ENCODE measurements around the gene TNRC6C.

The TNRC6C gene

GRCh38 chr17:78001182-78001581 is 42.7 kb downstream of the TNRC6C start:
- Histone ChIP-seq H3K4me1 (ENCODE audit: insufficient read depth, low read length) (peaks cover 21% of the 10 kb centered on the region), H3K9ac (ENCODE audit: low read depth, low read length) (no peak overlapping the region), H3K4me3 (ENCODE audit: low read length) (no peak overlapping the region), H3K36me3 (ENCODE audit: insufficient read depth, low read length) (peaks cover 22% of the 10 kb centered on the region), H3K27ac (ENCODE audit: low read depth, low read length) (no peak overlapping the region), H3K9me3 (ENCODE audit: insufficient read depth, low read depth, low read length) (no peaks in the 10 kb centered on the region), H3K27me3 (ENCODE audit: insufficient read depth, low read length) (no peaks in the 10 kb centered on the region)
- 86% methylated on average over 3 of the region's 3 CpGs for WGBS

DNA sequence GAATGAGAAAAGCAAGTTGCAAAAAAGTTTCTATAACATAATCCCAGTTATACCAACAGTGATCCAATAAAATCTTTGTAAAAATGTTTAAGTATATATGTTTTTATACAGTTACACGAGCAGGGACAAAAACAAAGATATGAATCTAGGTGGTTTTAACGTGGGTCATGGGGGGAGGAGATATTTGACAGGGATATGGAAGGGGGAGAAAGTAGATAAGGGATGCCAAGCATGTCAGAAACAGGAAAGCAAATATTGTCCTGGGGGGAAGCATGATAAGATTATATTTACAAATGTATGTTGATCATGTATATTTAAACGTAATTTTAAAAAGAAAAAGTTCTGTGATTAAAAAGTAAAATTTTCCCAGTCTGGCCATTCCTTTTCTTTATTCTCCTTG is 43.1 kb downstream of the TNRC6C start:
- H3K36me3 ChIP-seq (ENCODE audit: insufficient read depth, low read length) = peaks cover 23% of the 10 kb centered on the region
- peaks cover 21% of the 10 kb centered on the region for H3K4me1 ChIP-seq (ENCODE audit: insufficient read depth, low read length)
- no peak overlapping the region for H3K9ac ChIP-seq (ENCODE audit: low read depth, low read length)
- no peak overlapping the region for H3K27ac ChIP-seq (ENCODE audit: low read depth, low read length)
- H3K9me3 ChIP-seq (ENCODE audit: insufficient read depth, low read depth, low read length) = no peaks in the 10 kb centered on the region
- 87% methylated on average over 2 of the region's 3 CpGs for WGBS
- no peak overlapping the region for H3K4me3 ChIP-seq (ENCODE audit: low read length)
- H3K27me3 ChIP-seq (ENCODE audit: insufficient read depth, low read length) = no peaks in the 10 kb centered on the region

DNA sequence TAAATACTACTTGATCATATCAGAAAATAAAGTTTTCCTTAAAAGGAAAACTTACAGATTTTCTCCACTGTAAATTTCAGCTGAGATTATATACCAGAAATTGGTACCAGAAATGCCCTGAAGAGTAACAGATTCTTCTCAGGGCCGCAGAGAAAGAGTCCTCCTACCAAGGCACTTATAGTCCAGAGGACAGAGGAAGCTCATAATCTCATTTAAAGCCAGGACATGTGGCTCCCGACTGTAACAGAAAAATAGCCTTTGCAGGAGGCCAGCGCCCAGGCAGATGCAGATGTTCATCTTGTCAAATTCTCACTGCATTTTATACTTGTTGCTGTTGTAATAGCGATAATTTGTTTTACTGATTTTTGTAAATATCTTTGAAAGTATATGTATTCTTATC is 43.7 kb downstream of the TNRC6C start:
- H3K27ac ChIP-seq (ENCODE audit: low read depth, low read length) = no peak overlapping the region
- 97% methylated on average over 3 of the region's 4 CpGs for WGBS
- H3K4me1 ChIP-seq (ENCODE audit: insufficient read depth, low read length) = peaks cover 21% of the 10 kb centered on the region
- H3K27me3 ChIP-seq (ENCODE audit: insufficient read depth, low read length) = no peaks in the 10 kb centered on the region
- peaks cover 23% of the 10 kb centered on the region for H3K36me3 ChIP-seq (ENCODE audit: insufficient read depth, low read length)
- H3K4me3 ChIP-seq (ENCODE audit: low read length) = no peak overlapping the region
- no peak overlapping the region for H3K9ac ChIP-seq (ENCODE audit: low read depth, low read length)
- H3K9me3 ChIP-seq (ENCODE audit: insufficient read depth, low read depth, low read length) = no peaks in the 10 kb centered on the region

- H3K9me3 ChIP-seq (ENCODE audit: insufficient read depth, low read depth, low read length) = no peaks in the 10 kb centered on the region
- no peaks in the 10 kb centered on the region for H3K27me3 ChIP-seq (ENCODE audit: insufficient read depth, low read length)
- H3K9ac ChIP-seq (ENCODE audit: low read depth, low read length) = no peak overlapping the region
- peaks cover 40% of the 10 kb centered on the region for H3K36me3 ChIP-seq (ENCODE audit: insufficient read depth, low read length)
- H3K4me1 ChIP-seq (ENCODE audit: insufficient read depth, low read length) = peaks cover 17% of the 10 kb centered on the region
- no peak overlapping the region for H3K27ac ChIP-seq (ENCODE audit: low read depth, low read length)
- 91% methylated on average over 2 of the region's 3 CpGs for WGBS
- no peak overlapping the region for H3K4me3 ChIP-seq (ENCODE audit: low read length)
Observed at GRCh38 chr17:78005452-78006171, 47.1 kb downstream of the TNRC6C start.

DNA sequence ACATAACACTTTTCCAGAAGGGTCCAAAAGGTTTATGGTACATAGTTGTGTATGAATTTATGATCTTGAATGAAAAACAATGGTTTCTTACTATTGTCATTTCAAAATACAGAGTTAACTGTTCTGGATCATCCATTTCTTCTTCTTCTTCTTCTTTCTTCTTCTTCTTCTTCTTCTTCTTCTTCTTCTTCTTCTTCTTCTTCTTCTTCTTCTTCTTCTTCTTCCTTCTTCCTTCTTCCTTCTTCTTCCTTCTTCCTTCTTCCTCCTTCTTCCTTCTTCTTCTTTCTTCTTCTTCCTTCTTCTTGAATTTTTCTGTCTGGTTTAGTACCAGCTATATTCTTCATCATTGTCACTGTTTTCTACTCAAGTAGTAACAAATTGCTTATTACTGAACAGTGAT is 47.8 kb downstream of the TNRC6C start:
- peaks cover 9% of the 10 kb centered on the region for H3K4me1 ChIP-seq (ENCODE audit: insufficient read depth, low read length)
- peaks cover 46% of the 10 kb centered on the region for H3K36me3 ChIP-seq (ENCODE audit: insufficient read depth, low read length)
- no peaks in the 10 kb centered on the region for H3K27me3 ChIP-seq (ENCODE audit: insufficient read depth, low read length)
- H3K27ac ChIP-seq (ENCODE audit: low read depth, low read length) = no peak overlapping the region
- no peaks in the 10 kb centered on the region for H3K9me3 ChIP-seq (ENCODE audit: insufficient read depth, low read depth, low read length)
- H3K9ac ChIP-seq (ENCODE audit: low read depth, low read length) = no peak overlapping the region
- no peak overlapping the region for H3K4me3 ChIP-seq (ENCODE audit: low read length)

DNA sequence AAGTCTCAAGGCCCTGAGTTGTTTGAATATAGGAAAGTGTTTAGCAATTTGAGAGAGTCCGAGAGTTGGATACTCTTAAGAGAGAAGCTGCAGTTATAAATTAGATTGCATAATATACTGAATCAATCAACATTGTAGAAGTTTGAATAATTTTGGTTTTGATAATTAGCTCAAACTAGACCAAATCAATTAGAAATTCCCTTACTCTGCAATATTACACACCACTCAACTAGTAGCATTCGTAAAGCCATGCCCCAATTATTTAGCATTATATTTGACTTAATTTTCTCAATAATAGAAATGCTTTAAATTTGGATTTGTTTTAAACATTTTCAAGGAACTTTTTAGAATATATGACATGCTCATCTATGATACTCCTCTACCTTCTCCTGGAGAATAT is 49.1 kb downstream of the TNRC6C start:
- no peaks in the 10 kb centered on the region for H3K9me3 ChIP-seq (ENCODE audit: insufficient read depth, low read depth, low read length)
- no peak overlapping the region for H3K9ac ChIP-seq (ENCODE audit: low read depth, low read length)
- H3K4me1 ChIP-seq (ENCODE audit: insufficient read depth, low read length) = peaks cover 8% of the 10 kb centered on the region
- no peaks in the 10 kb centered on the region for H3K27me3 ChIP-seq (ENCODE audit: insufficient read depth, low read length)
- no peak overlapping the region for H3K27ac ChIP-seq (ENCODE audit: low read depth, low read length)
- no peak overlapping the region for H3K4me3 ChIP-seq (ENCODE audit: low read length)
- H3K36me3 ChIP-seq (ENCODE audit: insufficient read depth, low read length) = peaks cover 55% of the 10 kb centered on the region
- no CpG with 5 or more reads among the region's 2 CpGs for WGBS

DNA sequence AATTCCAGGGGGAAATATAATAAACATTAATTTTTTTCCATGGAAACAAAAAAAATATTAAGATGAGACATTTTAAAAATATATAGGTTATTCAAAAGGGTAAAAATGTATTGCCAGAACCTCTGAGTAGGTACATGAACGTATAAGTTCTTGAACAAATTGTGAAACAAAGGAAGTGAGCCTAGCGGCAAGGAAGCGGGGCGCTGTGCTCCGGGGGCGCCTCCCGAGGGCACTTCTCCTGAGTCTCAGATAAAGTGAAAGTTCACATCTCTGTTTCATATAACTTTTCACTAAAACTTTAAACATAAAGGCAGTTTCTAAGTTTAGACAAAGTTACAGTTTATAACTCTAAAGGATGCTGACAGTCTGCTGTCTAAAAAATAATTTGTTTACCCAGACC is 52.3 kb downstream of the TNRC6C start:
- Histone ChIP-seq H3K36me3 (ENCODE audit: insufficient read depth, low read length) (peaks cover 40% of the 10 kb centered on the region), H3K4me3 (ENCODE audit: low read length) (no peak overlapping the region), H3K9me3 (ENCODE audit: insufficient read depth, low read depth, low read length) (no peaks in the 10 kb centered on the region), H3K4me1 (ENCODE audit: insufficient read depth, low read length) (no peaks in the 10 kb centered on the region; the same call in 1 of the 2 replicates), H3K9ac (ENCODE audit: low read depth, low read length) (no peak overlapping the region), H3K27me3 (ENCODE audit: insufficient read depth, low read length) (no peaks in the 10 kb centered on the region), H3K27ac (ENCODE audit: low read depth, low read length) (no peak overlapping the region)
- 95% methylated on average over 7 of the region's 7 CpGs for WGBS

DNA sequence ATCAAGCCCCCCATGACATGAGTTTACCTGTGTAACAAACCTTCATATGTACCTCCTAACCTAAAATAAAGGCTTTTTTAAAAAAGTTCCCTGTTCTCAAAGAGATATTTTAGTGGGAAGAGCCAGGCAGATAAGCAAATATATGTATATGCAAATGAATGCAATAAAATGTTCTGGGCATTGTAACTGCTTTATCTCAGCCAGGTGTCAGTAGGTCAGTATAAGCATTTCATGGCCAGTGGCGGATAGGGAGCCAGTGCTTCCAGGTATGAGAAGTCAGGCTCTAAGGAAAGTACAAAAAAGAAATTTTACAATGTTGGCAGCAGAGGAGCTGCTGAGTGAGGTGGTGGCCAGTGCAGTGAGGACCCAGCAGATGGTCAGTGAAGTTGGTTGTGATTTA is 53.9 kb downstream of the TNRC6C start:
- WGBS = 91% methylated on average over 1 of the region's 1 CpG
- no peak overlapping the region for H3K4me3 ChIP-seq (ENCODE audit: low read length)
- no peak overlapping the region for H3K9ac ChIP-seq (ENCODE audit: low read depth, low read length)
- no peaks in the 10 kb centered on the region for H3K9me3 ChIP-seq (ENCODE audit: insufficient read depth, low read depth, low read length)
- no peaks in the 10 kb centered on the region; the same call in 1 of the 2 replicates for H3K4me1 ChIP-seq (ENCODE audit: insufficient read depth, low read length)
- H3K36me3 ChIP-seq (ENCODE audit: insufficient read depth, low read length) = peaks cover 36% of the 10 kb centered on the region
- H3K27ac ChIP-seq (ENCODE audit: low read depth, low read length) = no peak overlapping the region
- H3K27me3 ChIP-seq (ENCODE audit: insufficient read depth, low read length) = no peaks in the 10 kb centered on the region

DNA sequence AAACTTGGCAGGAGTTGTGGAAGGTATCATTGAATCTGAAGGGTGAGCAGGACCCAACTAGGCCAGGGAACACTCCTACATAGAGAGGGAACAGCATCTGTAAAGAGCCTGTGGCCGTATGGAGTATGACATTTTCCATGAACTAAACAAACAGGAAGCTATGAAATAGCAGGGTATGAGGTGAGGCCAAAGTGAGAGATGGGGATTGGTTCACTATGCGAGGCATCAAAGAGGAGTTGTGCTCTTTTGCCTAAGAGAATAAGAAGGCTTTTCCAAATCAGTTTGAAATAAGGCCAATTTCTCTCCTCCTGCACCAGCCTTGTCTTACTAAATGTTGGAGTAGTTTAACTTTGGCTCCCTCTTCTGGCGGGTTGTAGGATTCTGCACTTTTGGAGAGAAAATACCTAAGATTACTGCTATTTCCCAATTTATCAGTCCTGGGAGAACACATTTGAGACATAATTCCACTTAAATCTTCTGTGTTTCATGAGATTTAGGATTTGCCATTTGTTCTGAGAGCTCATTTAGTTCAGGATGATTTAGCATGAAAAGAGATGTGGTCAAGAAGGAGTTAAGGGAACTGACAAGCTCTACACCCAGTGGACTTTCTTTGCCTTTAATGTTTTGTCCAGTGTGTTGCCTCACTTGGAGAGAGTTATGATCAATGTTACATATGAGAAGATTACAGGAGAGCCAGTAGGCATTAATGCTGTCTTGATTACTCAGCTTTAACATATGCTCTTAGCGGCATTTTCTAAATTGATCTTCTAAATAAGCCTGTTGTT is 55.4 kb downstream of the TNRC6C start:
- peaks cover 29% of the 10 kb centered on the region for H3K36me3 ChIP-seq (ENCODE audit: insufficient read depth, low read length)
- H3K9me3 ChIP-seq (ENCODE audit: insufficient read depth, low read depth, low read length) = no peaks in the 10 kb centered on the region
- no peaks in the 10 kb centered on the region for H3K27me3 ChIP-seq (ENCODE audit: insufficient read depth, low read length)
- H3K9ac ChIP-seq (ENCODE audit: low read depth, low read length) = no peak overlapping the region
- H3K4me3 ChIP-seq (ENCODE audit: low read length) = no peak overlapping the region
- no peaks in the 10 kb centered on the region; the same call in 1 of the 2 replicates for H3K4me1 ChIP-seq (ENCODE audit: insufficient read depth, low read length)
- H3K27ac ChIP-seq (ENCODE audit: low read depth, low read length) = no peak overlapping the region
- 72% methylated on average over 3 of the region's 4 CpGs for WGBS

DNA sequence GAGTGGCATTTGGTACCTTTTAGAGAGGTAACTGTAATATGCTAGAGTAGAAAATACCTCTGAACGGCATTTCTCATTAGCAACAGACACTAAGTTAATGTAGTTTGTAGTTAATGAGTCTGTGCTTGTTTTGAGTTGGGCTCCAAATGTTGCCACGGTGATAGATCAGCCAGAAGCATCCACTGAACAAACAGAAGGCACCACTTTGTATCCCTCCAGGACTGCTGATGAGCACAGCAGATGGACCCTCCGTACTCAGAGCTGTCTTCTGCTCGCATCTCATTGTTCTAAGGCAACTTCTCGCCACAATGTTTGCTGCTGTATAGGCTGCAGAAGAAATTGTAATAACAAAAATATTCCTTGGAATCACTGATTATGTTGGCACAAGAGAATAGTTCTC is 56.1 kb downstream of the TNRC6C start:
- Histone ChIP-seq H3K9ac (ENCODE audit: low read depth, low read length) (no peak overlapping the region), H3K27ac (ENCODE audit: low read depth, low read length) (no peak overlapping the region), H3K4me3 (ENCODE audit: low read length) (no peak overlapping the region), H3K9me3 (ENCODE audit: insufficient read depth, low read depth, low read length) (no peaks in the 10 kb centered on the region), H3K4me1 (ENCODE audit: insufficient read depth, low read length) (peaks cover 7% of the 10 kb centered on the region), H3K36me3 (ENCODE audit: insufficient read depth, low read length) (peaks cover 28% of the 10 kb centered on the region), H3K27me3 (ENCODE audit: insufficient read depth, low read length) (no peaks in the 10 kb centered on the region)
- 90% methylated on average over 5 of the region's 5 CpGs for WGBS

DNA sequence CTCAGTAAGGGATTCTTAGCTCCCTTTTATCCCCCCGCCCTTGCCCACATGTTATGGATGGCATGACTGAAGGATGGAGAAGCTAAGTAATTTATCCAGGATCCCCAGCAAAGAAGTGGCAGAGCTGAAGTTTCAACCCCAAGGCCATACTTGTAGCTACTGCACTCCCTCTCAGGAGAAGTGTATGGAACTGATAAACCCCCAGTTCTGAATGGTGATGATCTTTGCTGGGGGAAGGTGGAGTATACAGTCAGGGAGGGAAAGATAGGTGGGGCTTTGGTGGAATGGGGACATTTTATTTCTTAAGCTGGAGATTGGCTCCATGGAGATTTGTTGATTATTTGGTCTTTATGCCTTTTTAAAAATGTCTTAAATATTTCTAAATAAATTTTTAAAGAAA is 58.3 kb downstream of the TNRC6C start:
- Histone ChIP-seq H3K9me3 (ENCODE audit: insufficient read depth, low read depth, low read length) (no peaks in the 10 kb centered on the region), H3K9ac (ENCODE audit: low read depth, low read length) (no peak overlapping the region), H3K4me3 (ENCODE audit: low read length) (no peak overlapping the region), H3K36me3 (ENCODE audit: insufficient read depth, low read length) (peaks cover 8% of the 10 kb centered on the region), H3K4me1 (ENCODE audit: insufficient read depth, low read length) (peaks cover 10% of the 10 kb centered on the region), H3K27ac (ENCODE audit: low read depth, low read length) (no peak overlapping the region), H3K27me3 (ENCODE audit: insufficient read depth, low read length) (no peaks in the 10 kb centered on the region)
- WGBS = no CpG with 5 or more reads among the region's 1 CpG

Data from HUES64 (cell line).